A549 (cell line): Measurements from ENCODE around the gene KIF13A. TPM values are rescaled to one million over a fixed set of nuclear protein-coding genes. Genes with fewer than 3 reads are reported as not detected.

Experiments
- ATAC-seq, 2 experiments: fragments of 200-7000 bp in 1 of 2; fragments of >200 bp in 1 of 2; cut with Nextera tagmentation in 1 of 2; cut with Tn5 transposase in 1 of 2; 3 replicates each; pipeline versions ENCODE4 v1.8.0 to v1.9.1; 2018 to 2020; ENCODE audit warnings: mild to moderate bottlenecking in 1 of 2, moderate library complexity in 1 of 2
- CTCF ChIA-PET: fragments of 300-600 bp; sonication (Branson Sonifier 250); formaldehyde crosslinking; extraction: SDS; loops from one replicate; lab custom pipeline; 2021; ENCODE audit warnings: antibody characterized with exemption, inconsistent platforms; lab: Yijun Ruan, JAX
- POLR2A ChIA-PET: fragments of 350-600 bp; formaldehyde crosslinking; extraction: SDS; loops from one replicate; lab custom pipeline; 2021; ENCODE audit warnings: antibody characterized with exemption, inconsistent platforms; lab: Yijun Ruan, JAX
- DNase-seq, 2 experiments: peaks; one replicate each; pipeline versions ENCODE4 v3.0.0 to v3.0.0-alpha.2; 2011 to 2016; ENCODE audit warnings: low read depth in 1 of 2, low spot score in 1 of 2
- FAIRE-seq: peaks from 2 replicates; lab custom pipeline; 2011; peaks lifted over from hg19 to GRCh38; lab: Jason Lieb, UNC
- H3K27ac ChIP-seq, 2 experiments: fragments of >200 bp; sonication (Bioruptor Twin); formaldehyde crosslinking; 3 replicates each; pipeline ENCODE4 v1.5.1; 2016 to 2017
- H3K4me1 ChIP-seq: fragments of >200 bp; sonication (Bioruptor Twin); formaldehyde crosslinking; 3 replicates; pipeline ENCODE4 v1.6.1; 2016
- H3K4me2 ChIP-seq: fragments of >200 bp; sonication (Bioruptor Twin); formaldehyde crosslinking; 3 replicates; pipeline ENCODE4 v1.6.1; 2016
- H3K4me3 ChIP-seq: fragments of >200 bp; sonication (Bioruptor Twin); formaldehyde crosslinking; 3 replicates; pipeline ENCODE4 v1.5.1; 2016
- H3K9me3 ChIP-seq: fragments of >200 bp; sonication (Bioruptor Twin); formaldehyde crosslinking; 3 replicates; pipeline ENCODE4 v1.6.1; 2016
- CBX2 ChIP-seq: fragments of 200-600 bp; sonication (generic); IDR thresholded peaks from 2 replicates; pipeline ENCODE4 v1.6.1; 2016; ENCODE audit warnings: low read depth, mild to moderate bottlenecking, borderline replicate concordance
- CBX8 ChIP-seq: fragments of 200-600 bp; sonication (generic); IDR thresholded peaks from 2 replicates; pipeline ENCODE4 v1.6.1; 2016
- CHD2 ChIP-seq: fragments of 150-350 bp; IDR thresholded peaks from 2 replicates; pipeline ENCODE4 v1.6.1; 2014; ENCODE audit warnings: low read length; ENCODE audit not compliant: partially characterized antibody
- EP300 ChIP-seq, 2 experiments: fragments of >200 bp; sonication (Bioruptor Twin); formaldehyde crosslinking; IDR thresholded peaks; 2 replicates in 1 of 2; 3 replicates in 1 of 2; pipeline ENCODE4 v1.6.1; 2016 to 2017
- ESRRA ChIP-seq: fragments of 150-350 bp; IDR thresholded peaks from 2 replicates; pipeline ENCODE4 v1.6.1; 2014; ENCODE audit warnings: mild to moderate bottlenecking, low read length, borderline replicate concordance
- FOSB ChIP-seq: fragments of 250-450 bp; sonication (Bioruptor Pico); IDR thresholded peaks from 2 replicates; pipeline ENCODE4 v1.5.0; 2020; ENCODE audit warnings: mild to moderate bottlenecking, moderate library complexity
- HOXB5 ChIP-seq: fragments of 250-450 bp; sonication (Bioruptor Pico); IDR thresholded peaks from 2 replicates; pipeline ENCODE4 v1.5.0; 2020; ENCODE audit warnings: mild to moderate bottlenecking, moderate library complexity
- MAZ ChIP-seq: fragments of 150-350 bp; IDR thresholded peaks from 2 replicates; pipeline ENCODE4 v1.6.1; 2014; ENCODE audit warnings: antibody characterized with exemption, low read depth, low read length, borderline replicate concordance
- MYC ChIP-seq: IDR thresholded peaks from 2 replicates; pipeline ENCODE4 v1.6.1; 2012; ENCODE audit warnings: mild to moderate bottlenecking, inconsistent platforms, low read length, improper control_type of control experiment, borderline replicate concordance
- NFE2L2 ChIP-seq: fragments of 150-350 bp; conservative IDR thresholded peaks from 2 replicates; pipeline ENCODE4 v1.6.1; 2014; ENCODE audit warnings: low read length
- NPAS2 ChIP-seq: fragments of 250-450 bp; sonication (Bioruptor Pico); IDR thresholded peaks from 2 replicates; pipeline ENCODE4 v1.8.0; 2022; ENCODE audit warnings: mild to moderate bottlenecking, moderate library complexity, borderline replicate concordance
- NR3C1 ChIP-seq: fragments of >200 bp; sonication (Bioruptor Twin); formaldehyde crosslinking; IDR thresholded peaks from 3 replicates; pipeline ENCODE4 v1.6.1; 2017
- PHF8 ChIP-seq: fragments of 200-600 bp; sonication (generic); IDR thresholded peaks from 2 replicates; pipeline ENCODE4 v1.6.1; 2016; ENCODE audit warnings: low read depth, mild to moderate bottlenecking, antibody characterized with exemption, moderate library complexity, borderline replicate concordance
- RARB ChIP-seq: fragments of 250-450 bp; sonication (Bioruptor Pico); IDR thresholded peaks from 2 replicates; pipeline ENCODE4 v1.8.0; 2021; ENCODE audit warnings: mild to moderate bottlenecking, moderate library complexity
- REST ChIP-seq: fragments of 200-600 bp; sonication (generic); IDR thresholded peaks from 2 replicates; pipeline ENCODE4 v1.6.1; 2016; ENCODE audit warnings: antibody characterized with exemption, mild to moderate bottlenecking, moderate library complexity
- RNF2 ChIP-seq: fragments of 200-600 bp; sonication (generic); IDR thresholded peaks from 2 replicates; pipeline ENCODE4 v1.6.1; 2016; ENCODE audit warnings: low read depth, mild to moderate bottlenecking, antibody characterized with exemption, moderate library complexity, borderline replicate concordance
- ZFP36 ChIP-seq: fragments of 450-650 bp; IDR thresholded peaks from 2 replicates; pipeline ENCODE4 v1.6.1; 2014; ENCODE audit warnings: borderline replicate concordance; ENCODE audit not compliant: partially characterized antibody
- WGBS: methylation state at CpG from one replicate; pipeline ENCODE4 v1.1.6; 2017; ENCODE audit errors: missing lambda C conversion rate; 5-methylcytosine and 5-hydroxymethylcytosine counted together
- polyA plus RNA-seq, 4 experiments: library from polyadenylated mRNA; depleted of rRNA in 3 of 4; stranded (reverse); fragments of >200 nt; fragmentation: RNase III in 1 of 4; extraction: RNeasy Plus Mini Kit Qiagen cat#74134 plus additional on column Dnase treatment in 1 of 4; gene quantifications; 2 replicates in 3 of 4; 3 replicates in 1 of 4; pipeline ENCODE4 v1.2.3, GENCODE V29; 2011 to 2017
- TF ChIP-seq, protein P1 (sequence below): fragments of 250-450 bp; sonication (Bioruptor Pico); IDR thresholded peaks from 2 replicates; pipeline ENCODE4 v1.5.0; 2021; ENCODE audit warnings: mild to moderate bottlenecking, moderate library complexity, borderline replicate concordance
- TF ChIP-seq, protein P2 (sequence below): fragments of 250-450 bp; sonication (Bioruptor Pico); IDR thresholded peaks from 2 replicates; pipeline ENCODE4 v1.5.0; 2020; ENCODE audit warnings: low read depth, mild to moderate bottlenecking, moderate library complexity
- TF ChIP-seq, protein P3 (sequence below): fragments of 450-650 bp; IDR thresholded peaks from 2 replicates; pipeline ENCODE4 v1.6.1; 2014; ENCODE audit warnings: antibody characterized with exemption

KIF13A gene
- polyA plus RNA-seq, 2 of the 4 experiments (the other 2 are of a cell fraction), result 30.2 to 39.4 TPM

DNA sequence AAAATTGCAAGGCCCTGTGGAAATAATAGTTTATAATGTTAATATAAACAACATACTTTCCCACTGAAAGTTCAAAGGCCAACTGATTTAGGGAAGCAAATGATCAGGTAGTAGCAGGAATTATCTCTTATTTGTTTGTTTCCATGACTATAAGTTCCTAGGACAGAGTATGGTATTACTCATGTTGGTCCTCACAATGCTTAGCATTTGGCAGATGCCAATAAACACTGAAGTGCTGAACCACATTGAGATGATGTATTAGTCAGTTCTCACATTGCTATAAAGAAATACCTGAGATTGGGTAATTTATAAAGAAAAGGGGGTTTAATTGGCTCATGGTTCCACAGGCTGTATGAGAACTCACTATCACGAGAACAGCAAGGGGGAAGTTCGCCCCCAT, 151.1 kb downstream of the KIF13A start:
- DNase-seq, result no peak
- ATAC-seq, result peak in 1 of 2 experiments; percentile 23; a peak in 1 of 6 replicates
- POLR2A ChIA-PET, result no interaction called here
- WGBS, result 100% methylated on average over 2 of the region's 2 CpGs
- Histone ChIP-seq H3K4me2 (no peak overlapping the region), H3K4me1 (peaks cover 7% of the 10 kb centered on the region; the same call in 1 of the 3 replicates), H3K4me3 (no peak overlapping the region), H3K9me3 (no peaks in the 10 kb centered on the region), H3K27ac (no peak overlapping the region; a peak in 1 of 6 replicates)
- TF ChIP-seq RARB (CRISPR knock-in tag) (no peak), PHF8 (no peak), RNF2 (no peak), CBX8 (no peak), EP300 (IDR thresholded peaks at IDR 0.05) (no peak), HOXB5 (CRISPR knock-in tag) (no peak), FOSB (CRISPR knock-in tag) (no peak), ZFP36 (no peak), REST (no peak), NR3C1 (no peak), CHD2 (no peak), ESRRA (no peak)
- TF ChIP-seq, protein P1, sequence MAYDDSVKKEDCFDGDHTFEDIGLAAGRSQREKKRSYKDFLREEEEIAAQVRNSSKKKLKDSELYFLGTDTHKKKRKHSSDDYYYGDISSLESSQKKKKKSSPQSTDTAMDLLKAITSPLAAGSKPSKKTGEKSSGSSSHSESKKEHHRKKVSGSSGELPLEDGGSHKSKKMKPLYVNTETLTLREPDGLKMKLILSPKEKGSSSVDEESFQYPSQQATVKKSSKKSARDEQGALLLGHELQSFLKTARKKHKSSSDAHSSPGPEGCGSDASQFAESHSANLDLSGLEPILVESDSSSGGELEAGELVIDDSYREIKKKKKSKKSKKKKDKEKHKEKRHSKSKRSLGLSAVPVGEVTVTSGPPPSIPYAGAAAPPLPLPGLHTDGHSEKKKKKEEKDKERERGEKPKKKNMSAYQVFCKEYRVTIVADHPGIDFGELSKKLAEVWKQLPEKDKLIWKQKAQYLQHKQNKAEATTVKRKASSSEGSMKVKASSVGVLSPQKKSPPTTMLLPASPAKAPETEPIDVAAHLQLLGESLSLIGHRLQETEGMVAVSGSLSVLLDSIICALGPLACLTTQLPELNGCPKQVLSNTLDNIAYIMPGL (CRISPR knock-in tag), result no peak
- TF ChIP-seq, protein P2, sequence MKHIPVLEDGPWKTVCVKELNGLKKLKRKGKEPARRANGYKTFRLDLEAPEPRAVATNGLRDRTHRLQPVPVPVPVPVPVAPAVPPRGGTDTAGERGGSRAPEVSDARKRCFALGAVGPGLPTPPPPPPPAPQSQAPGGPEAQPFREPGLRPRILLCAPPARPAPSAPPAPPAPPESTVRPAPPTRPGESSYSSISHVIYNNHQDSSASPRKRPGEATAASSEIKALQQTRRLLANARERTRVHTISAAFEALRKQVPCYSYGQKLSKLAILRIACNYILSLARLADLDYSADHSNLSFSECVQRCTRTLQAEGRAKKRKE (CRISPR knock-in tag), result no peak
- CTCF ChIA-PET, result no interaction called here
- FAIRE-seq, result no peak

- ATAC-seq, result no peak
- FAIRE-seq, result no peak
- TF ChIP-seq FOSB (CRISPR knock-in tag) (no peak), MYC (no peak), NPAS2 (CRISPR knock-in tag) (no peak), CBX2 (no peak), MAZ (no peak), RNF2 (no peak), NFE2L2 (no peak)
- TF ChIP-seq, protein P3, sequence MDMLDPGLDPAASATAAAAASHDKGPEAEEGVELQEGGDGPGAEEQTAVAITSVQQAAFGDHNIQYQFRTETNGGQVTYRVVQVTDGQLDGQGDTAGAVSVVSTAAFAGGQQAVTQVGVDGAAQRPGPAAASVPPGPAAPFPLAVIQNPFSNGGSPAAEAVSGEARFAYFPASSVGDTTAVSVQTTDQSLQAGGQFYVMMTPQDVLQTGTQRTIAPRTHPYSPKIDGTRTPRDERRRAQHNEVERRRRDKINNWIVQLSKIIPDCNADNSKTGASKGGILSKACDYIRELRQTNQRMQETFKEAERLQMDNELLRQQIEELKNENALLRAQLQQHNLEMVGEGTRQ, result no peak
- Histone ChIP-seq H3K4me3 (no peak overlapping the region), H3K27ac (no peak overlapping the region), H3K4me1 (peaks cover 7% of the 10 kb centered on the region; the same call in 1 of the 3 replicates), H3K4me2 (no peak overlapping the region), H3K9me3 (no peaks in the 10 kb centered on the region)
- CTCF ChIA-PET, result no interaction called here
- no peak for DNase-seq
- POLR2A ChIA-PET, result no interaction called here
Observed at GRCh38 chr6:17835784-17836183, 151.7 kb downstream of the KIF13A start.
